GM23338 (cell line): ENCODE measurements around the gene TRAF1. TPM values are rescaled to one million over a fixed set of nuclear protein-coding genes. Genes with fewer than 3 reads are reported as not detected.

ENCODE experiments used
- ATAC-seq: fragments of 200-7000 bp; cut with Tn5 transposase; 3 replicates; pipeline ENCODE4 v1.9.1; 2020
- DNase-seq: peaks from one replicate; pipeline ENCODE4 v3.0.0-alpha.2; 2015; ENCODE audit warnings: low spot score
- H2AFZ ChIP-seq: fragments of 200-600 bp; sonication (generic); 2 replicates; pipeline ENCODE4 v1.8.0; 2016; ENCODE audit warnings: antibody characterized with exemption, mild to moderate bottlenecking, moderate library complexity
- H3F3A ChIP-seq: fragments of 200-600 bp; sonication (generic); replicated peaks from 2 replicates; pipeline ENCODE4 v1.8.0; 2017; ENCODE audit warnings: antibody characterized with exemption, mixed run types, low read depth
- H3K27ac ChIP-seq: fragments of 200-600 bp; sonication (generic); 2 replicates; pipeline ENCODE4 v1.6.1; 2016; ENCODE audit warnings: low read depth
- H3K27me3 ChIP-seq: fragments of 200-600 bp; sonication (generic); 2 replicates; pipeline ENCODE4 v1.8.0; 2016; ENCODE audit warnings: mild to moderate bottlenecking, mixed run types, moderate library complexity; ENCODE audit not compliant: insufficient read depth
- H3K36me3 ChIP-seq: fragments of 200-600 bp; sonication (generic); 2 replicates; pipeline ENCODE4 v1.8.0; 2016; ENCODE audit warnings: mild to moderate bottlenecking; ENCODE audit not compliant: insufficient read depth
- H3K4me1 ChIP-seq: fragments of 200-600 bp; sonication (generic); 2 replicates; pipeline ENCODE4 v1.8.0; 2016; ENCODE audit warnings: mild to moderate bottlenecking, moderate library complexity; ENCODE audit not compliant: insufficient read depth
- H3K4me2 ChIP-seq: fragments of 200-600 bp; sonication (generic); 2 replicates; pipeline ENCODE4 v1.7.1; 2017; ENCODE audit warnings: mixed run types
- H3K4me3 ChIP-seq: fragments of 200-600 bp; sonication (generic); 2 replicates; pipeline ENCODE4 v1.6.1; 2016; ENCODE audit warnings: mixed run types
- H3K79me2 ChIP-seq: fragments of 200-600 bp; sonication (generic); replicated peaks from 2 replicates; pipeline ENCODE4 v1.8.0; 2017; ENCODE audit warnings: mild to moderate bottlenecking; ENCODE audit not compliant: insufficient read depth
- H3K9me2 ChIP-seq: fragments of 200-600 bp; sonication (generic); 2 replicates; pipeline ENCODE4 v1.8.0; 2017; ENCODE audit not compliant: insufficient read depth
- H4K20me1 ChIP-seq: fragments of 200-600 bp; sonication (generic); replicated peaks from 2 replicates; pipeline ENCODE4 v1.8.0; 2017; ENCODE audit warnings: mild to moderate bottlenecking; ENCODE audit not compliant: insufficient read depth
- H3K27ac Mint-ChIP-seq: 2 replicates; pipeline ENCODE4 v1.8.0; 2020; ENCODE audit warnings: inconsistent platforms, mild to moderate bottlenecking, moderate library complexity, mixed read lengths
- H3K27me3 Mint-ChIP-seq: 3 replicates; pipeline ENCODE4 v1.8.0; 2022; ENCODE audit warnings: low read depth, mild to moderate bottlenecking, moderate library complexity, mixed read lengths, inconsistent platforms; ENCODE audit not compliant: insufficient read depth, poor library complexity
- H3K36me3 Mint-ChIP-seq: 3 replicates; pipeline ENCODE4 v1.8.0; 2021; ENCODE audit warnings: low read depth, mild to moderate bottlenecking, inconsistent platforms, moderate library complexity, mixed read lengths
- H3K4me1 Mint-ChIP-seq: 3 replicates; pipeline ENCODE4 v1.8.0; 2020; ENCODE audit warnings: mild to moderate bottlenecking, inconsistent platforms, mixed read lengths
- H3K4me3 Mint-ChIP-seq: 3 replicates; pipeline ENCODE4 v1.8.0; 2021; ENCODE audit warnings: moderate library complexity, mild to moderate bottlenecking, inconsistent platforms, mixed read lengths
- H3K9me3 Mint-ChIP-seq: 3 replicates; pipeline ENCODE4 v1.8.0; 2020; ENCODE audit warnings: moderate library complexity, mild to moderate bottlenecking, inconsistent platforms, mixed read lengths
- CREB1 ChIP-seq: fragments of 250-450 bp; sonication (Bioruptor Pico); IDR thresholded peaks from 2 replicates; pipeline ENCODE4 v1.5.0; 2020; ENCODE audit warnings: low read depth, mild to moderate bottlenecking, moderate library complexity
- CTCF ChIP-seq, 2 experiments: fragments of 200-600 bp in 1 of 2; sonication (generic) in 1 of 2; conservative IDR thresholded peaks; 2 replicates each; pipeline versions ENCODE4 v1.5.1 to v1.6.1; 2016 to 2017; ENCODE audit warnings: antibody characterized with exemption in 2 of 2, low read depth in 2 of 2, mild to moderate bottlenecking in 2 of 2, moderate library complexity in 1 of 2
- ETS1 ChIP-seq: IDR thresholded peaks from 2 replicates; pipeline ENCODE4 v1.6.1; 2016; ENCODE audit warnings: antibody characterized with exemption
- EZH2 ChIP-seq: fragments of 200-600 bp; sonication (generic); IDR thresholded peaks from one replicate; pipeline ENCODE4 v1.8.0; 2017; ENCODE audit warnings: antibody characterized with exemption, mild to moderate bottlenecking, low read depth; ENCODE audit not compliant: unreplicated experiment
- EZH2phosphoT487 ChIP-seq: fragments of 200-600 bp; sonication (generic); IDR thresholded peaks from one replicate; pipeline ENCODE4 v1.8.1; 2018; ENCODE audit warnings: antibody characterized with exemption; ENCODE audit not compliant: unreplicated experiment
- JUNB ChIP-seq: IDR thresholded peaks from one replicate; pipeline ENCODE4 v1.6.1; 2016; ENCODE audit warnings: antibody characterized with exemption; ENCODE audit not compliant: unreplicated experiment
- NANOG ChIP-seq: IDR thresholded peaks from 2 replicates; pipeline ENCODE4 v1.6.1; 2016; ENCODE audit warnings: antibody characterized with exemption, borderline replicate concordance
- POLR2AphosphoS5 ChIP-seq: IDR thresholded peaks from 2 replicates; pipeline ENCODE4 v1.6.1; 2016; ENCODE audit warnings: antibody characterized with exemption, low read depth
- STAT1 ChIP-seq: IDR thresholded peaks from one replicate; pipeline ENCODE4 v1.6.1; 2016; ENCODE audit warnings: antibody characterized with exemption; ENCODE audit not compliant: unreplicated experiment
- ZNF114 ChIP-seq: fragments of 250-450 bp; sonication (Bioruptor Pico); IDR thresholded peaks from 2 replicates; pipeline ENCODE4 v1.5.0; 2020; ENCODE audit warnings: mild to moderate bottlenecking, moderate library complexity
- ZNF331 ChIP-seq: fragments of 250-450 bp; sonication (Bioruptor Pico); IDR thresholded peaks from 2 replicates; pipeline ENCODE4 v1.5.0; 2020; ENCODE audit warnings: low read depth, mild to moderate bottlenecking, moderate library complexity
- polyA plus RNA-seq: library from polyadenylated mRNA; unstranded; fragments of >200 nt; fragmentation: Nextera tagmentation; extraction: Ambion mirVana; gene quantifications from 2 replicates; pipeline ENCODE4 v1.2.1, GENCODE V29; 2016
- total RNA-seq: library from RNA; depleted of rRNA; stranded (reverse); fragments of >200 nt; shearing (Covaris generic); gene quantifications from 2 replicates; pipeline ENCODE4 v1.2.3, GENCODE V29; 2014
- TF ChIP-seq, protein P1 (sequence below): fragments of 250-450 bp; sonication (Bioruptor Pico); IDR thresholded peaks from 2 replicates; pipeline ENCODE4 v1.5.0; 2020; ENCODE audit warnings: mild to moderate bottlenecking, moderate library complexity

Gene TRAF1
- total and polyA plus RNA-seq, 2 experiments from 2014 or later = 0.39 to 1.4 TPM

- TF ChIP-seq ETS1 = no peak
These were observed 40.1 kb downstream of the TRAF1 start (continued) for GRCh38 chr9:120886490-120886967.

- H4K20me1 ChIP-seq = no peaks in the 10 kb centered on the region
- no peak overlapping the region for H3K4me3 Mint-ChIP-seq
- no peak overlapping the region for H3K4me3 ChIP-seq
- H3K27me3 ChIP-seq = no peaks in the 10 kb centered on the region
- peak overlapping the region; percentile 63; the same call in 1 of the 2 replicates for H2AFZ ChIP-seq
- H3K4me2 ChIP-seq = no peak overlapping the region
- peaks cover 13% of the 10 kb centered on the region for H3K4me1 Mint-ChIP-seq
- peaks cover 11% of the 10 kb centered on the region for H3K27me3 Mint-ChIP-seq
- no peaks in the 10 kb centered on the region for H3K36me3 ChIP-seq
- H3K9me3 Mint-ChIP-seq = no peaks in the 10 kb centered on the region
- DNase-seq = no peak
- H3K9me2 ChIP-seq = no peaks in the 10 kb centered on the region
- H3K27ac Mint-ChIP-seq = no peak overlapping the region
- no peaks in the 10 kb centered on the region for H3K79me2 ChIP-seq
- H3K36me3 Mint-ChIP-seq = no peaks in the 10 kb centered on the region
- no peaks in the 10 kb centered on the region for H3K4me1 ChIP-seq
- no peaks in the 10 kb centered on the region for H3F3A ChIP-seq
- no peak overlapping the region for H3K27ac ChIP-seq
- ATAC-seq = peak; percentile 34; the same call in 2 of the 3 replicates
- no peak for TF ChIP-seq ETS1
- no peak for TF ChIP-seq CTCF (conservative IDR thresholded peaks at IDR 0.05; ENCODE audit: low read depth in 2 of 2)
- no peak for TF ChIP-seq STAT1
- TF ChIP-seq NANOG = no peak
- TF ChIP-seq, protein P1, sequence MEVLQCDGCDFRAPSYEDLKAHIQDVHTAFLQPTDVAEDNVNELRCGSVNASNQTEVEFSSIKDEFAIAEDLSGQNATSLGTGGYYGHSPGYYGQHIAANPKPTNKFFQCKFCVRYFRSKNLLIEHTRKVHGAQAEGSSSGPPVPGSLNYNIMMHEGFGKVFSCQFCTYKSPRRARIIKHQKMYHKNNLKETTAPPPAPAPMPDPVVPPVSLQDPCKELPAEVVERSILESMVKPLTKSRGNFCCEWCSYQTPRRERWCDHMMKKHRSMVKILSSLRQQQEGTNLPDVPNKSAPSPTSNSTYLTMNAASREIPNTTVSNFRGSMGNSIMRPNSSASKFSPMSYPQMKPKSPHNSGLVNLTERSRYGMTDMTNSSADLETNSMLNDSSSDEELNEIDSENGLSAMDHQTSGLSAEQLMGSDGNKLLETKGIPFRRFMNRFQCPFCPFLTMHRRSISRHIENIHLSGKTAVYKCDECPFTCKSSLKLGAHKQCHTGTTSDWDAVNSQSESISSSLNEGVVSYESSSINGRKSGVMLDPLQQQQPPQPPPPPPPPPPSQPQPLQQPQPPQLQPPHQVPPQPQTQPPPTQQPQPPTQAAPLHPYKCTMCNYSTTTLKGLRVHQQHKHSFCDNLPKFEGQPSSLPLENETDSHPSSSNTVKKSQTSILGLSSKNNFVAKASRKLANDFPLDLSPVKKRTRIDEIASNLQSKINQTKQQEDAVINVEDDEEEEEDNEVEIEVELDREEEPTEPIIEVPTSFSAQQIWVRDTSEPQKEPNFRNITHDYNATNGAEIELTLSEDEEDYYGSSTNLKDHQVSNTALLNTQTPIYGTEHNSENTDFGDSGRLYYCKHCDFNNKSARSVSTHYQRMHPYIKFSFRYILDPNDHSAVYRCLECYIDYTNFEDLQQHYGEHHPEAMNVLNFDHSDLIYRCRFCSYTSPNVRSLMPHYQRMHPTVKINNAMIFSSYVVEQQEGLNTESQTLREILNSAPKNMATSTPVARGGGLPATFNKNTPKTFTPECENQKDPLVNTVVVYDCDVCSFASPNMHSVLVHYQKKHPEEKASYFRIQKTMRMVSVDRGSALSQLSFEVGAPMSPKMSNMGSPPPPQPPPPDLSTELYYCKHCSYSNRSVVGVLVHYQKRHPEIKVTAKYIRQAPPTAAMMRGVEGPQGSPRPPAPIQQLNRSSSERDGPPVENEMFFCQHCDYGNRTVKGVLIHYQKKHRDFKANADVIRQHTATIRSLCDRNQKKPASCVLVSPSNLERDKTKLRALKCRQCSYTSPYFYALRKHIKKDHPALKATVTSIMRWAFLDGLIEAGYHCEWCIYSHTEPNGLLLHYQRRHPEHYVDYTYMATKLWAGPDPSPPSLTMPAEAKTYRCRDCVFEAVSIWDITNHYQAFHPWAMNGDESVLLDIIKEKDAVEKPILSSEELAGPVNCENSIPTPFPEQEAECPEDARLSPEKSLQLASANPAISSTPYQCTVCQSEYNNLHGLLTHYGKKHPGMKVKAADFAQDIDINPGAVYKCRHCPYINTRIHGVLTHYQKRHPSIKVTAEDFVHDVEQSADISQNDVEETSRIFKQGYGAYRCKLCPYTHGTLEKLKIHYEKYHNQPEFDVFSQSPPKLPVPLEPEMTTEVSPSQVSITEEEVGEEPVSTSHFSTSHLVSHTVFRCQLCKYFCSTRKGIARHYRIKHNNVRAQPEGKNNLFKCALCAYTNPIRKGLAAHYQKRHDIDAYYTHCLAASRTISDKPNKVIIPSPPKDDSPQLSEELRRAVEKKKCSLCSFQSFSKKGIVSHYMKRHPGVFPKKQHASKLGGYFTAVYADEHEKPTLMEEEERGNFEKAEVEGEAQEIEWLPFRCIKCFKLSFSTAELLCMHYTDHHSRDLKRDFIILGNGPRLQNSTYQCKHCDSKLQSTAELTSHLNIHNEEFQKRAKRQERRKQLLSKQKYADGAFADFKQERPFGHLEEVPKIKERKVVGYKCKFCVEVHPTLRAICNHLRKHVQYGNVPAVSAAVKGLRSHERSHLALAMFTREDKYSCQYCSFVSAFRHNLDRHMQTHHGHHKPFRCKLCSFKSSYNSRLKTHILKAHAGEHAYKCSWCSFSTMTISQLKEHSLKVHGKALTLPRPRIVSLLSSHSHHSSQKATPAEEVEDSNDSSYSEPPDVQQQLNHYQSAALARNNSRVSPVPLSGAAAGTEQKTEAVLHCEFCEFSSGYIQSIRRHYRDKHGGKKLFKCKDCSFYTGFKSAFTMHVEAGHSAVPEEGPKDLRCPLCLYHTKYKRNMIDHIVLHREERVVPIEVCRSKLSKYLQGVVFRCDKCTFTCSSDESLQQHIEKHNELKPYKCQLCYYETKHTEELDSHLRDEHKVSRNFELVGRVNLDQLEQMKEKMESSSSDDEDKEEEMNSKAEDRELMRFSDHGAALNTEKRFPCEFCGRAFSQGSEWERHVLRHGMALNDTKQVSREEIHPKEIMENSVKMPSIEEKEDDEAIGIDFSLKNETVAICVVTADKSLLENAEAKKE = no peak
- no peak for TF ChIP-seq ZNF331 (CRISPR knock-in tag)
- no peak for TF ChIP-seq CREB1 (CRISPR knock-in tag)
- no peak for TF ChIP-seq ZNF114 (CRISPR knock-in tag)
- TF ChIP-seq EZH2 = no peak
- TF ChIP-seq POLR2AphosphoS5 = no peak
- no peak for TF ChIP-seq EZH2phosphoT487
- no peak for TF ChIP-seq JUNB
These were observed 40.6 kb downstream of the TRAF1 start for GRCh38 chr9:120885958-120886357.
